ENCODE data around the gene FGR.

- TF ChIP-seq CTCF (conservative IDR thresholded peaks at IDR 0.05) (no peak), ZFX (IDR thresholded peaks at IDR 0.05) (no peak)
Observed at GRCh38 chr1:27649306-27649635, 14.3 kb upstream of the FGR start.
